ENCODE data around the gene SNED1. TPM values are rescaled to one million over a fixed set of nuclear protein-coding genes. Genes with fewer than 3 reads are reported as not detected.

Gene SNED1
- total RNA-seq, 2 donors from 2014 or later, result 0.36 to 4.1 TPM

GRCh38 chr2:241068136-241068941 is 69.9 kb downstream of the SNED1 start:
- no peaks in the 10 kb centered on the region for H3K4me1 Mint-ChIP-seq (ENCODE audit: low read depth)
- no peaks in the 10 kb centered on the region for H3K36me3 Mint-ChIP-seq (ENCODE audit: insufficient read depth in 2 of 2)
- no peaks in the 10 kb centered on the region for H3K27me3 Mint-ChIP-seq (ENCODE audit: low read depth)
- no peak overlapping the region for H3K4me3 Mint-ChIP-seq
- ATAC-seq (replicated peaks in 1 of 2) (no peak), DNase-seq (no peak)
- no peaks in the 10 kb centered on the region for H3K9me3 Mint-ChIP-seq
- H3K27ac Mint-ChIP-seq, result no peak overlapping the region

DNA sequence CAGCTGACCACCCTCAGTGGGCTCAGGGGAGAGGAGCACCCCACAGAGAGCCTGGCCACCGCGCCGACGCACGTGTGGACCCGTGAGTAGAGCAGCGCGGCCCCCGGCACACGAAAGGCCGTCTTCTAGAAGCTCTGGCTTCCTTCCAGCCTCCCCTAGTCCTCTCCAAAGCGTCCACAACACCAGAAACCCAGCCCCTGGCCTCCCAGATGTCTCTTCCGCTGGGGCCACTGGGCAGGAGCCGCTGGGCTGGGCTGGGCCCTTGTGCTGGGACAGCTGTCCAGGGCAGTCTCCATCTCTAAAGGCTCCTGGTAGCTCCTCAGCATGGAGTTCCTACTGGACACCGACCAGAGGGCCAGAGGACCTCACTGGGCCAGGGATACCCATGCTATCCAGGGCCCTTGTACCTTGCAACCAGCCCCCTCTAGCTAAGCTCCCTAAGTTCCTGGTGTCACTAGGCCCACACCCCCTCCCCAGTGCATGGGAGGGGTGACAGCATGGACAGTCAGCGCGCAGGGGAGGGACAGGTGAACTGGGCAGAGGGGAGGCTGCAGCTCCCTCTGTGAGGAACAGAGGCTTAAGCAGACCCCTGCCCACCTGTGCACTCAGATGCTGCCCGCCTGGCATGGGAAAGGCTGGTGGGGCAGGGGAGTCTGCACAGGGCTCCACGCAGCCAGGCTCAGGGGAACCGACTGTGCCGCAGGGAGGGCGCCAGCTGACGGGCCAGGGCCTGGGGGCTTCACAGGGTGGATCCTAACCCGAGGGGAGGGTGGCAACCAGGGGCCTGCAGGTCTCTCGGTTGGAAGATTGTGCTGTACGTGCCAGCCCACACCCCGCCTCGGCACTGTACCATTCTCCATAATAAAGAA is 70.8 kb downstream of the SNED1 start:
- Mint-ChIP-seq H3K27me3 (ENCODE audit: low read depth) (no peaks in the 10 kb centered on the region), H3K4me3 (no peak overlapping the region), H3K9me3 (no peaks in the 10 kb centered on the region), H3K36me3 (ENCODE audit: insufficient read depth in 2 of 2) (no peaks in the 10 kb centered on the region), H3K27ac (no peak overlapping the region), H3K4me1 (ENCODE audit: low read depth) (no peaks in the 10 kb centered on the region)
- ATAC-seq (replicated peaks in 1 of 2) (no peak), DNase-seq (no peak)

GRCh38 chr2:241069821-241070281 is 71.4 kb downstream of the SNED1 start:
- no peak overlapping the region for H3K4me3 Mint-ChIP-seq
- DNase-seq (no peak), ATAC-seq (replicated peaks in 1 of 2) (no peak)
- H3K9me3 Mint-ChIP-seq, result no peaks in the 10 kb centered on the region
- H3K27ac Mint-ChIP-seq, result no peak overlapping the region
- no peaks in the 10 kb centered on the region for H3K4me1 Mint-ChIP-seq (ENCODE audit: low read depth)
- H3K27me3 Mint-ChIP-seq (ENCODE audit: low read depth), result no peaks in the 10 kb centered on the region
- H3K36me3 Mint-ChIP-seq (ENCODE audit: insufficient read depth in 2 of 2), result peaks cover 0 to 2% of the 10 kb centered on the region in 2 donors

- no peak for DNase-seq
Observed at GRCh38 chr2:241070361-241070760, 71.9 kb downstream of the SNED1 start.

DNA sequence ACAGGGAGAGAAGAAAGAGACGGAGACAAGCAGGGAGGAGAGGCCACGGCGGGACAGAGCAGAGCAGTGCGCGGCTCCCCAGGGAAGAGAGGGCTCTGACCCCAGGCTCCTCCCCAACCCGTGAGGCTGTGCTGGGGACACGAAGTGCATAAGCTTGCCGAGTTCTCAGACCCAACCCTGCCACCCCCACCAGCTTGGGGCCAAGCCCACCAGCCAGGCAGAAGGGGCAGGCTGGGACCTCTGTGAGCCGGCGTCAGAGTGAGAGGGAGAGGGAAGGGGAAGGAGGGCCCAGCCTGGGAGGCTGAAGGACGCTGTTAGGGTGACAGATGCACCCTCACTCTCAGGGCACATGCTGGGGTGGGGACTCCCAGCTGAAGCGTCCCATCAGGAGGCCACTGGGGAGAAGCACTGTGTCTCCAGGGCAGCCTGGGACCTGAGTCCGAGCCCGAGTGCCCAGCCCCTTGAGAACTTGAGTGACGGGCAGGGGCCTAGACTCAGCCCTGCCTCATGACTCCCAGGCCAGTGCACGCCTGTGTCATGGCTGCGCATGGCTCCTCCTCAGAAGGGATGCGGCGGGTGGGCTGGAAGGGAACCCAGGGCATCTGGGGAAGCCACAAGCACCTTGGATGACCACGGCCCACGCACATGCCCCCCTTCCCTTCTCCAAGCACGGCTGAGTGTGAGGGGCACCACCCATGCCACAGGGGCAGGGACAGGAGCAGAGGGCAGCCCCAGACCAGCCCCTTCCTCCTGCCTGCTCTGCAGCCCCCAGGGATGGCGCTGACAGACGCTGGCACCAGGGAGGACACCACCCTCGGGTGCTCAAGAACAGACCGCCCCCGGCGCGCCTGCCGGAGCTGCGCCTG is 72.6 kb downstream of the SNED1 start:
- H3K9me3 Mint-ChIP-seq, result no peaks in the 10 kb centered on the region
- no peaks in the 10 kb centered on the region for H3K4me1 Mint-ChIP-seq (ENCODE audit: low read depth)
- peaks cover 2% of the 10 kb centered on the region in 2 donors for H3K36me3 Mint-ChIP-seq (ENCODE audit: insufficient read depth in 2 of 2)
- no peaks in the 10 kb centered on the region for H3K27me3 Mint-ChIP-seq (ENCODE audit: low read depth)
- H3K4me3 Mint-ChIP-seq, result no peak overlapping the region
- no peak overlapping the region for H3K27ac Mint-ChIP-seq
- DNase-seq (no peak), ATAC-seq (replicated peaks in 1 of 2) (no peak)

More at GRCh38 chr2:241070361-241070760, 71.9 kb downstream of the SNED1 start:
- no peaks in the 10 kb centered on the region for H3K9me3 Mint-ChIP-seq
- no peak overlapping the region for H3K27ac Mint-ChIP-seq
- H3K27me3 Mint-ChIP-seq (ENCODE audit: low read depth), result no peaks in the 10 kb centered on the region
- H3K36me3 Mint-ChIP-seq (ENCODE audit: insufficient read depth in 2 of 2), result peaks cover 0 to 2% of the 10 kb centered on the region in 2 donors
- no peak overlapping the region for H3K4me3 Mint-ChIP-seq
- no peak for ATAC-seq (replicated peaks in 1 of 2)
- no peaks in the 10 kb centered on the region for H3K4me1 Mint-ChIP-seq (ENCODE audit: low read depth)

GRCh38 chr2:241071677-241072111 is 73.3 kb downstream of the SNED1 start:
- Mint-ChIP-seq H3K27me3 (ENCODE audit: low read depth) (no peaks in the 10 kb centered on the region), H3K36me3 (ENCODE audit: insufficient read depth in 2 of 2) (peaks cover 2% of the 10 kb centered on the region in 2 donors), H3K4me3 (no peak overlapping the region), H3K27ac (no peak overlapping the region), H3K4me1 (ENCODE audit: low read depth) (no peaks in the 10 kb centered on the region), H3K9me3 (no peaks in the 10 kb centered on the region)
- ATAC-seq (replicated peaks in 1 of 2) (no peak), DNase-seq (no peak)

- ATAC-seq (replicated peaks in 1 of 2) (no peak), DNase-seq (no peak)
- Mint-ChIP-seq H3K4me3 (no peak overlapping the region), H3K27me3 (ENCODE audit: low read depth) (no peaks in the 10 kb centered on the region), H3K36me3 (ENCODE audit: insufficient read depth in 2 of 2) (peaks cover 2% of the 10 kb centered on the region in 2 donors), H3K27ac (no peak overlapping the region), H3K4me1 (ENCODE audit: low read depth) (no peaks in the 10 kb centered on the region), H3K9me3 (no peaks in the 10 kb centered on the region)
Observed at GRCh38 chr2:241072151-241072550, 73.7 kb downstream of the SNED1 start.

GRCh38 chr2:241072553-241073165 is 74.2 kb downstream of the SNED1 start:
- peaks cover 2% of the 10 kb centered on the region in 2 donors for H3K36me3 Mint-ChIP-seq (ENCODE audit: insufficient read depth in 2 of 2)
- ATAC-seq (replicated peaks in 1 of 2), result no peak
- no peak overlapping the region for H3K4me3 Mint-ChIP-seq
- no peaks in the 10 kb centered on the region for H3K4me1 Mint-ChIP-seq (ENCODE audit: low read depth)
- H3K27me3 Mint-ChIP-seq (ENCODE audit: low read depth), result no peaks in the 10 kb centered on the region
- no peaks in the 10 kb centered on the region for H3K9me3 Mint-ChIP-seq
- DNase-seq, result no peak
- no peak overlapping the region for H3K27ac Mint-ChIP-seq

DNA sequence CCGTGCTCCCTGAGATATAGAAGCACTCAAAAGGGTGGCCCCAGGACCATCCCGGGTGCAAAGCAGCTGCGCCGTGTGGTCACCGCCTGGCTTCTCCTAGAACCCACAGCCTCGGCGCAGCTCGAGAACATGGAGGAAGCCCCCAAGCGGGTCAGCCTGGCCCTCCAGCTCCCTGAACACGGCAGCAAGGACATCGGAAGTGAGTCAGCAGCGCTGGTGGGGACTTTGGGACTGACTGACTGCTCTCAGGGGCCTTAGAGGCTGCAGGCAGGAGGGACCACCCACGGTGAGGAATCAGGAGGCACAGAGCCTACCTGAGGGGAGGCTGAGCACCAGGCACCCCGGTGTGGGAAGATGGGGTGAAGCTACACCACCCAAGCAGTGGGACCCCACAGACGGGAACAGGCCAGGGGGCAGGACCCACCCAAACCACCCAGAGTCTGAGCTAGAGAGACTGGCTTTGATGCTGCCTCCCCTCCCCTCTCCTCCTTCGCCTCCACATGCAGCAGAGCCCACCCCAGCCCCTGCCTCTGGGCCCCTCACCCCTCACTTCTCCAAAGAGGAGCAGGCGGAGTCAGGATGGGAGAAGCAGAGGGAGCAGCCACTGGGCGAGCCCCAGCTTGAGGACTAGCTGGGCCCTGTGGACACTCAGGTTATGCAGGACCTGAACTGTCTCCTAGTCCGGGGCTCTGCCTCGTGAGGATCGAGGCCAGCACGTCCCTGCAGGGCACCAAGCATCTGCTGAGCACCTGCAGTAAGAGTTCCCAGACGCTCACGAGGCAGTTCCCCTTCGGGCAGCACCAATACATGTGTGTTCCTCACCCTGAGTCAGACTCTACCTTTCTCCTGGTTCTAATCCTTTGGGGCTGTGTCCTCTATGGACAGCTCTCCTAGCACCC is 75.0 kb downstream of the SNED1 start:
- H3K9me3 Mint-ChIP-seq, result no peaks in the 10 kb centered on the region
- DNase-seq (no peak), ATAC-seq (replicated peaks in 1 of 2) (no peak)
- no peaks in the 10 kb centered on the region for H3K27me3 Mint-ChIP-seq (ENCODE audit: low read depth)
- peaks cover 2% of the 10 kb centered on the region in 2 donors for H3K36me3 Mint-ChIP-seq (ENCODE audit: insufficient read depth in 2 of 2)
- no peaks in the 10 kb centered on the region for H3K4me1 Mint-ChIP-seq (ENCODE audit: low read depth)
- H3K4me3 Mint-ChIP-seq, result no peak overlapping the region
- no peak overlapping the region for H3K27ac Mint-ChIP-seq

GRCh38 chr2:241074065-241074818 is 75.8 kb downstream of the SNED1 start:
- Mint-ChIP-seq H3K9me3 (no peaks in the 10 kb centered on the region), H3K4me1 (ENCODE audit: low read depth) (no peaks in the 10 kb centered on the region), H3K27me3 (ENCODE audit: low read depth) (no peaks in the 10 kb centered on the region), H3K36me3 (ENCODE audit: insufficient read depth in 2 of 2) (peaks cover 2 to 3% of the 10 kb centered on the region in 2 donors), H3K4me3 (no peak overlapping the region), H3K27ac (peak overlapping the region; percentile 10)
- ATAC-seq (replicated peaks in 1 of 2) (no peak), DNase-seq (no peak)

DNA sequence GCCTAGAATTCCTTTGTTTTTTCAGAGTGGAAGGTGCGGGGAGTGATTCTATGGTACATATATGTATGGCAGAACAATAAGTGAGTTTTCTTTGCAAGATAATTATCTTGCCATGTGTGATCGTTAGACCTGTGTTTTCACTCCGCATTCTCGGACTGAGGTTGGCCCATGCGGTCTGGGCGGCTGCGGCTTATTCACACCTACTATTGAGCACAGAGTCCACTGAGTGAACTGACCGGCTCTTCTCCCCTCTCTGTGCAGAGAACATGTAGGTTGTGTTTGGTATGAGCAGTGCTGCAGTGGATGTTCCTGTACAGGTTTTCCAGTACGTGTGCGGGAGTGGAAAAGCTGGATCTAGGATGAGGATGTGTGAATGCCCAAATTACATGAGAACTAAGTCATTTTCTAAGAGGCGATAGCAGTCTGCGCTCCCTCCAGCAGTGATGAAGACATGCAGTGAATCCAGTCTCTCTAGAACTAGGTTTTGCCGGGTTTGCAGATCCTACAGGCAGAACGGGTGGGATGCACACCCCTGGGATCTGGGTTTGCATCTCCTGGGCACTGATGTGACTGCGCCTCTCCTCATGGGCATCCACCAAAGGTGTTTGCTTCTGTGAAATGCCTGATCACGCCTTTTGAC is 76.6 kb downstream of the SNED1 start:
- Mint-ChIP-seq H3K9me3 (no peaks in the 10 kb centered on the region), H3K4me3 (no peak overlapping the region), H3K27me3 (ENCODE audit: low read depth) (no peaks in the 10 kb centered on the region), H3K36me3 (ENCODE audit: insufficient read depth in 2 of 2) (peaks cover 2 to 3% of the 10 kb centered on the region in 2 donors), H3K4me1 (ENCODE audit: low read depth) (no peaks in the 10 kb centered on the region), H3K27ac (peak overlapping the region; percentile 10)
- ATAC-seq (replicated peaks in 1 of 2) (no peak), DNase-seq (no peak)

All from activated T-cell treated with anti-CD3 and anti-CD28 coated beads, Interleukin-2, amount 50 U/mL, for 72 hours (primary cell).